ENCODE results near the gene PSG5. TPM values are rescaled to one million over a fixed set of nuclear protein-coding genes. Genes with fewer than 3 reads are reported as not detected.
"Not testable (repeated sequence)": the region's sequence is repeated elsewhere in the genome, so short reads cannot be mapped to it uniquely, and the experiment has no call there.

The PSG5 gene
- total RNA-seq, 1 experiment from 2014 or later = not detected

GRCh38 chr19:43129197-43129596 lies 57.1 kb downstream of the PSG5 start:
- H3K27me3 Mint-ChIP-seq (ENCODE audit: low read depth); H2BK12ac ChIP-seq (ENCODE audit: insufficient read length, low read depth, low read length); H3K79me2 ChIP-seq (ENCODE audit: insufficient read depth, low read length); H4K20me1 ChIP-seq (ENCODE audit: control insufficient read depth, insufficient read depth, insufficient read length); H3K79me1 ChIP-seq (ENCODE audit: insufficient read depth, low read depth, low read length, poor library complexity, severe bottlenecking); H3K14ac ChIP-seq (ENCODE audit: insufficient read depth, low read length); H2BK120ac ChIP-seq (ENCODE audit: low read depth, low read length, poor library complexity, severe bottlenecking); H4K8ac ChIP-seq (replicated peaks; ENCODE audit: insufficient read length, low read depth, low read length); H3K9ac ChIP-seq (ENCODE audit: extremely low read depth, insufficient read length, low read length); H3K4me1 Mint-ChIP-seq; H3K27me3 ChIP-seq (ENCODE audit: insufficient read depth, low read length); H3K27ac Mint-ChIP-seq; H3K23me2 ChIP-seq (ENCODE audit: insufficient read length, low read depth, low read length, poor library complexity, severe bottlenecking); H4K91ac ChIP-seq (ENCODE audit: insufficient read length, low read depth, low read length); H3T11ph ChIP-seq (ENCODE audit: low read length); H3K4me1 ChIP-seq (ENCODE audit: insufficient read depth, low read length); H2AFZ ChIP-seq (ENCODE audit: low read length); H3K18ac ChIP-seq (ENCODE audit: insufficient read length, low read depth, low read length); H2BK5ac ChIP-seq (ENCODE audit: insufficient read length, low read length); H3K4ac ChIP-seq (ENCODE audit: low read depth, low read length); DNase-seq; H4K5ac ChIP-seq (ENCODE audit: insufficient read length, low read depth, low read length); H2BK15ac ChIP-seq (ENCODE audit: low read depth, low read length); H3K27ac ChIP-seq (ENCODE audit: insufficient read length, low read depth, low read length); H3K4me3 Mint-ChIP-seq; H3K56ac ChIP-seq (ENCODE audit: insufficient read length, low read depth, low read length); H2BK20ac ChIP-seq (ENCODE audit: low read depth, low read length, poor library complexity, severe bottlenecking); H3K4me2 ChIP-seq (ENCODE audit: insufficient read depth, insufficient read length, low read length); H2AK5ac ChIP-seq (ENCODE audit: insufficient read length, low read length); H3K23ac ChIP-seq (ENCODE audit: insufficient read length, low read depth, low read length): not testable (repeated sequence)
- Mint-ChIP-seq H3K36me3 (ENCODE audit: insufficient read depth in 1 of 3, low read depth in 3 of 3) (peaks cover 0 to 34% (median 3%) of the 10 kb centered on the region in 3 experiments; a peak in 5 of 7 replicates), H3K9me3 (peaks cover 80 to 82% of the 10 kb centered on the region in 2 experiments)
- WGBS (ENCODE audit: extremely low coverage, insufficient read length, low lambda C conversion rate) = no CpG with 5 or more reads among the region's 7 CpGs
- H3K9me3 ChIP-seq (ENCODE audit: control insufficient read depth, low read depth, low read length) = peaks cover 70% of the 10 kb centered on the region

- H3K79me2 ChIP-seq (ENCODE audit: insufficient read depth, low read length); H3K27ac Mint-ChIP-seq; H4K91ac ChIP-seq (ENCODE audit: insufficient read length, low read depth, low read length); H4K5ac ChIP-seq (ENCODE audit: insufficient read length, low read depth, low read length); H4K20me1 ChIP-seq (ENCODE audit: control insufficient read depth, insufficient read depth, insufficient read length); H2BK15ac ChIP-seq (ENCODE audit: low read depth, low read length); H2BK20ac ChIP-seq (ENCODE audit: low read depth, low read length, poor library complexity, severe bottlenecking); H3K4me1 Mint-ChIP-seq; H3K18ac ChIP-seq (ENCODE audit: insufficient read length, low read depth, low read length); H3K27ac ChIP-seq (ENCODE audit: insufficient read length, low read depth, low read length); H2AFZ ChIP-seq (ENCODE audit: low read length); H2BK5ac ChIP-seq (ENCODE audit: insufficient read length, low read length); H3T11ph ChIP-seq (ENCODE audit: low read length); H2BK120ac ChIP-seq (ENCODE audit: low read depth, low read length, poor library complexity, severe bottlenecking); H3K23ac ChIP-seq (ENCODE audit: insufficient read length, low read depth, low read length); H3K4me1 ChIP-seq (ENCODE audit: insufficient read depth, low read length); H3K4ac ChIP-seq (ENCODE audit: low read depth, low read length); H3K23me2 ChIP-seq (ENCODE audit: insufficient read length, low read depth, low read length, poor library complexity, severe bottlenecking); H3K27me3 Mint-ChIP-seq (ENCODE audit: low read depth); H3K4me3 Mint-ChIP-seq; H2AK5ac ChIP-seq (ENCODE audit: insufficient read length, low read length); H3K14ac ChIP-seq (ENCODE audit: insufficient read depth, low read length); H3K27me3 ChIP-seq (ENCODE audit: insufficient read depth, low read length); H3K4me2 ChIP-seq (ENCODE audit: insufficient read depth, insufficient read length, low read length); H2BK12ac ChIP-seq (ENCODE audit: insufficient read length, low read depth, low read length); H4K8ac ChIP-seq (replicated peaks; ENCODE audit: insufficient read length, low read depth, low read length); H3K79me1 ChIP-seq (ENCODE audit: insufficient read depth, low read depth, low read length, poor library complexity, severe bottlenecking); H3K9ac ChIP-seq (ENCODE audit: extremely low read depth, insufficient read length, low read length); H3K56ac ChIP-seq (ENCODE audit: insufficient read length, low read depth, low read length); DNase-seq: not testable (repeated sequence)
- Mint-ChIP-seq H3K9me3 (peaks cover 80 to 83% of the 10 kb centered on the region in 2 experiments), H3K36me3 (ENCODE audit: insufficient read depth in 1 of 3, low read depth in 3 of 3) (peaks cover 2 to 28% (median 5%) of the 10 kb centered on the region in 3 experiments; a peak in 5 of 7 replicates)
- no CpG with 5 or more reads among the region's 3 CpGs for WGBS (ENCODE audit: extremely low coverage, insufficient read length, low lambda C conversion rate)
- peaks cover 65% of the 10 kb centered on the region for H3K9me3 ChIP-seq (ENCODE audit: control insufficient read depth, low read depth, low read length)
Measured at GRCh38 chr19:43127336-43127735, 59.0 kb downstream of the PSG5 start.

Data from H9 (cell line).